SJSA1 (cell line): ENCODE measurements around the gene PDE9A. TPM values are rescaled to one million over a fixed set of nuclear protein-coding genes. Genes with fewer than 3 reads are reported as not detected.

Source experiments
- DNase-seq, 2 experiments: peaks; one replicate each; pipeline ENCODE4 v3.0.0-alpha.2; 2015 to 2020; ENCODE audit warnings: low spot score in 2 of 2, low read depth in 1 of 2
- H3K27ac ChIP-seq: fragments of 250-450 bp; sonication (Bioruptor Pico); 2 replicates; pipeline ENCODE4 v1.5.1; 2020; ENCODE audit warnings: mild to moderate bottlenecking, moderate library complexity
- H3K27me3 ChIP-seq: fragments of 250-450 bp; sonication (Bioruptor Pico); replicated peaks from 2 replicates; pipeline ENCODE4 v1.5.1; 2020; ENCODE audit warnings: mild to moderate bottlenecking, moderate library complexity
- H3K36me3 ChIP-seq: fragments of 250-450 bp; sonication (Bioruptor Pico); 2 replicates; pipeline ENCODE4 v1.5.1; 2020; ENCODE audit warnings: mild to moderate bottlenecking
- H3K4me1 ChIP-seq: fragments of 250-450 bp; sonication (Bioruptor Pico); replicated peaks from 2 replicates; pipeline ENCODE4 v1.6.1; 2021; ENCODE audit warnings: mild to moderate bottlenecking
- H3K4me3 ChIP-seq: fragments of 250-450 bp; sonication (Bioruptor Pico); 2 replicates; pipeline ENCODE4 v1.5.1; 2020; ENCODE audit warnings: mild to moderate bottlenecking
- H3K9me3 ChIP-seq: fragments of 250-450 bp; sonication (Bioruptor Pico); replicated peaks from 2 replicates; pipeline ENCODE4 v1.5.1; 2020; ENCODE audit warnings: mild to moderate bottlenecking
- total RNA-seq: library from RNA; depleted of rRNA; stranded (reverse); fragments of >200 nt; shearing (Covaris generic); gene quantifications from 2 replicates; pipeline ENCODE4 v1.2.3, GENCODE V29; 2014

Gene PDE9A
- total RNA-seq, 1 experiment from 2014 or later, result 10.3 TPM

DNA sequence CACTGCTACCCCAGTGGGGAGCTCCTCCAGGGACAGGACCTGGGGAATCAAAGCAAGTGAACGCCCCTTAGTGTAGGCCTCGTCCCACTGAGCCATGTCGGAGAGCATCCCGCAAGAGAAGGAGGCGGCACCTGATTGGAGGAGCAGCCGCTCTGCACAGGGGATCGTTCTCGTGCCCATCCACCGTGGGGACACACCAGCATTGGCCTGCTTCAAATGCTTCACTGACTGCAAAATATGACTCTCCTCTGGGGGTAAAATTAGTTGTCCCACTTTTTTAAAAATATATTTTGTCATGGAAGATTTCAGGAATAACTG, 111.0 kb downstream of the PDE9A start:
- no peaks in the 10 kb centered on the region; the same call in 1 of the 2 replicates for H3K27me3 ChIP-seq
- H3K27ac ChIP-seq, result no peak overlapping the region
- H3K4me1 ChIP-seq, result no peaks in the 10 kb centered on the region
- no peaks in the 10 kb centered on the region; the same call in 1 of the 2 replicates for H3K36me3 ChIP-seq
- no peaks in the 10 kb centered on the region for H3K9me3 ChIP-seq
- no peak overlapping the region for H3K4me3 ChIP-seq
- DNase-seq, result no peak

DNA sequence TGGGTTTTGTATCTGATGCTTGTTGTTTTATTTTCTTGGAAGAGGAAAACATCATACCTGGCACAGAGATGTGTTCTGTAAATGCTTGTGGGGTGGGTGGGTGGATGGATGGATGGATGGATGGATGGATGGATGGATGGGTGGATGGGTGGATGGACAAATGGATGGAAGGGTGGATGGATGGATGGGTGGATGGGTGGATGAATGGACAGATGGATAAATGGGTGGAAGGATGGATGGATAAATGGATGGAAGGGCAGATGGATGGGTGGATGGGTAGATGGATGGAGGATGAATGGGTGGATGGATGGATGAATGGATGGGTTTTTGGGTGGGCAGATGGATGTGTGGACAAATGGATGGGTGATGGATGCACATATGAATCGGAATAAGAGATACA, 111.5 kb downstream of the PDE9A start:
- Histone ChIP-seq H3K36me3 (no peaks in the 10 kb centered on the region; the same call in 1 of the 2 replicates), H3K4me3 (no peak overlapping the region), H3K9me3 (no peaks in the 10 kb centered on the region), H3K4me1 (no peaks in the 10 kb centered on the region), H3K27ac (no peak overlapping the region), H3K27me3 (no peaks in the 10 kb centered on the region; the same call in 1 of the 2 replicates)
- DNase-seq, result no peak

DNA sequence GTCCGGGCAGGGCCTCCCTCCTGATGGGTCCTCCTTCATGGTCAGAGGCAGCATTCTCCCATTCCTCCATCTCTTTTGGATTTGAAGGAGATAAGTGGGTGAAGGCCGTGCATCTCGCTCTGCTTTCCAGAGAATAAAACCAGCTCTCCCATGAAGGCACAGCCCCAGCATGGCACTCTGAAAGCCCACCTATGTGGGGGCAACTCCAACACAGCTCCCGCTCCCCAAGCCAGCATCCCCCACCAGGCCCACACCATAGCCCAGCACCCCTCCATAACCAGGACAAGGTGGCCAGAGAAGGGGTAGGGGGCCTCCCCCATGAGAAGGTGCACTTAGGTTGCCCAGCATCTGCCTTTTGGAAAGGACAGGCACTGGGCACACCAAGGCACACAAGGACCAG, 112.2 kb downstream of the PDE9A start:
- Histone ChIP-seq H3K27me3 (no peaks in the 10 kb centered on the region; the same call in 1 of the 2 replicates), H3K27ac (no peak overlapping the region), H3K9me3 (no peaks in the 10 kb centered on the region), H3K36me3 (no peaks in the 10 kb centered on the region; the same call in 1 of the 2 replicates), H3K4me3 (no peak overlapping the region), H3K4me1 (no peaks in the 10 kb centered on the region)
- DNase-seq, result no peak

DNA sequence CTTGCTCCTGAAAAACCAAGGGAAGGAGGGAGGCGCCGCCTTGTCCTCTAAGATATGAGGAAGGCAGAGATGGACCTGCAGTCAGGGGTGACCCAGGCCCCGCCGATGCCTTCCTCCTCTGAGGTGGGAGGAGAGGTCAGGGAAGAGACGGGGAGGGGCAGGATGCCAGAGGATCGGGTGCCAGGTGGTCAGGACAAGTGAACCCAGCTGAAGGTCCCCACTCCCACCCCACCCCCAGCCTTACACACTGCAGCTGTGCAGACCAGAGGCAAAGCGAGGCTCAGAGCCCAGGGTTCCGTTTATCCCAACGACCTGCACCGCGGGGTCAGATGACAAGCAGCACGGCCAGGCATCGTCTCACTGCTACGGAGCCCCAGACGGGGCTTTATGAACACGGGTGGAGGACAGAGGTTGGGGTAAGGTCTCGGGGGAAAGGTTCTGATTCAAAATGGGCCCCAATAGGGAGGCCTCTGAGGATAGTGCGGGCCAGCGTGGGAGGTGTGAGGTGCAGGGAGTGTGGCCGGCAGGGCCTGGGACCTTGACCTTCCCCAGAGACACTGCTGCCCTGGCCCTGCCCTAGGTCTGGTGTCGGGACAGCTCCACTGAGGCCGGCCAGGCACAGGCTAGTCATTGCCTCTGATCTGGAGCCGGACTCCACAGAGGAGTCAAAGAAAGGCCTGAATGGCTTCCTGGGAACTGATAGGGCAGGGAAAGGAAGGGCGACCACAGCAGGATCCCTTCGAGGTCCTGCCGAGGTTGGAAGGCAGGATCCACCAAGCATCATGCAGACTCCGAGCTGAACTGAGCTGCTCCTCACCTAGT, 113.5 kb downstream of the PDE9A start:
- Histone ChIP-seq H3K27me3 (no peaks in the 10 kb centered on the region; the same call in 1 of the 2 replicates), H3K4me3 (no peak overlapping the region), H3K4me1 (no peaks in the 10 kb centered on the region), H3K36me3 (no peaks in the 10 kb centered on the region; the same call in 1 of the 2 replicates), H3K27ac (no peak overlapping the region), H3K9me3 (no peaks in the 10 kb centered on the region)
- no peak for DNase-seq

DNA sequence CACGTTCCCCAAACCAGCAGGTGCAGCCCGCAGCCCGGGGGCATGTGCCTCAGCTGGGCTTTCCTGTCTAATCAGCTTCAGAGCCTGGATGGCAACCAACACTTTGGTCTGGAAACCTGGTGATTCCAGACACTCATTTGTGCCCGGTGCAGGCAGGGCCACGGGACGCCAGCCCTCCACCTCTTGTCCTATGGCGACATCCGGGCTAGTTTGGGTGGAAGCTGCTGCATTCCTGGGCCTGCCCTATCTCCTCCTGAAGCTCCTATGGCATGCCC, 114.1 kb downstream of the PDE9A start:
- Histone ChIP-seq H3K4me1 (no peaks in the 10 kb centered on the region), H3K27ac (no peak overlapping the region), H3K27me3 (no peaks in the 10 kb centered on the region; the same call in 1 of the 2 replicates), H3K9me3 (no peaks in the 10 kb centered on the region), H3K4me3 (no peak overlapping the region), H3K36me3 (no peaks in the 10 kb centered on the region; the same call in 1 of the 2 replicates)
- DNase-seq, result no peak

DNA sequence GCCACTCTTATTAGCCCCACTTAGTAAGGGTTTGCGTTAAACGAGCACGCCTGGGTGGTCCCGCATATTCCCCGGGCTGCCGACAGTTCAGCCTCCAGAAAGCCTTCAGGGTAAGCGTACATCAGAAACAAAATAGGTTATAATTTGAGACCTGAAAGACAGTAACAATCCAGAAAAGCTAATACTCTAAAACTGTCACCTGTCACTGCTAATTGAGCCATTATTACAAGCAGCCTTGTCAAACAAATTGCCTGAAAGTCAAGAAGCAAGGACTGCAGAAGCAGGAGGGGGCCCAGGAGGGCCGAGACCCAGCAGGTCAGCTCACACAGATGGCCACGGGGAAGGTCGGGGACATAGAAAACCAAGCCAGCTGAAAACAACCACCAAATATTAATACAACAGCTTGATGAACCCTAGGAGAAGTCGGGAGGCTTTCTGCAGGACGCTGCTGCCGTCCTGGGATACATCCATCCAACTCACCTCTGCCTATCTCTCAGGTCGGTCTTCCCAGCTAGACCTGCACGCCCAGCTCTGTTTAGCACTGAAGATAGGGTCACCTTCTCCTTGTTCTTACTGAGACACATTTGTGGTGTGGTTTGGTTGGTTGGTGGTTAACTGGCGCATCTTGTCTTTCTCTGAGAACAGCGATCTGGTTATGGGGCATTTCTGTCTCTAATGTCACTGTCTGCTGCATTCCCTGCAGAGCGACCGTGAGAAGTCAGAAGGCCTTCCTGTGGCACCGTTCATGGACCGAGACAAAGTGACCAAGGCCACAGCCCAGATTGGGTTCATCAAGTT, 115.1 kb downstream of the PDE9A start:
- no peaks in the 10 kb centered on the region for H3K9me3 ChIP-seq
- no peaks in the 10 kb centered on the region for H3K4me1 ChIP-seq
- no peak overlapping the region for H3K4me3 ChIP-seq
- H3K27me3 ChIP-seq, result no peaks in the 10 kb centered on the region
- H3K27ac ChIP-seq, result no peak overlapping the region
- H3K36me3 ChIP-seq, result no peaks in the 10 kb centered on the region; the same call in 1 of the 2 replicates
- DNase-seq, result no peak

DNA sequence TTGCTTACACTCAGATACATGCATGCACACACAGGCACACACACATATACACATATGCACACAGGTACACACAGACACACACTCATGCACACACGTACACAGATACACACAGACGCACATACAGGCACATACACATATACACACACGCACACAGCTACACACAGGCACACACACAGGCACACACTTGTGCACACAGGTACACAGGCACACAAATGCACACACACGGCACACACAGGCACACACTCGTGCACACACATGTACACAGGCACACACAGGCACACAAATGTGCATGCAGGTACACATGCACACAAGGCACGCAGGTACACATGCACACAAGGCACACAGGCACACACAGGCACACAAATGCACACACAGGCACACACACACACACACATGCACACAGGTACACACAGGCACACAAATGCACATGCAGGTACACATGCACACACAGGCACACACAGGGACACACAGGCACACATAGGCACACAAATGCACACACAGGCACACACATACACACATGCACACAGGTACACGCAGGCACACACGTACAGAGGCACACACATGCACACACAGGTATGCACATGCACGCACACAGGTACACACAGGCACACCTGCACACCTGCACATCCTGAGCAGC, 115.9 kb downstream of the PDE9A start:
- no peak overlapping the region for H3K27ac ChIP-seq
- H3K36me3 ChIP-seq, result no peaks in the 10 kb centered on the region; the same call in 1 of the 2 replicates
- DNase-seq, result no peak

DNA sequence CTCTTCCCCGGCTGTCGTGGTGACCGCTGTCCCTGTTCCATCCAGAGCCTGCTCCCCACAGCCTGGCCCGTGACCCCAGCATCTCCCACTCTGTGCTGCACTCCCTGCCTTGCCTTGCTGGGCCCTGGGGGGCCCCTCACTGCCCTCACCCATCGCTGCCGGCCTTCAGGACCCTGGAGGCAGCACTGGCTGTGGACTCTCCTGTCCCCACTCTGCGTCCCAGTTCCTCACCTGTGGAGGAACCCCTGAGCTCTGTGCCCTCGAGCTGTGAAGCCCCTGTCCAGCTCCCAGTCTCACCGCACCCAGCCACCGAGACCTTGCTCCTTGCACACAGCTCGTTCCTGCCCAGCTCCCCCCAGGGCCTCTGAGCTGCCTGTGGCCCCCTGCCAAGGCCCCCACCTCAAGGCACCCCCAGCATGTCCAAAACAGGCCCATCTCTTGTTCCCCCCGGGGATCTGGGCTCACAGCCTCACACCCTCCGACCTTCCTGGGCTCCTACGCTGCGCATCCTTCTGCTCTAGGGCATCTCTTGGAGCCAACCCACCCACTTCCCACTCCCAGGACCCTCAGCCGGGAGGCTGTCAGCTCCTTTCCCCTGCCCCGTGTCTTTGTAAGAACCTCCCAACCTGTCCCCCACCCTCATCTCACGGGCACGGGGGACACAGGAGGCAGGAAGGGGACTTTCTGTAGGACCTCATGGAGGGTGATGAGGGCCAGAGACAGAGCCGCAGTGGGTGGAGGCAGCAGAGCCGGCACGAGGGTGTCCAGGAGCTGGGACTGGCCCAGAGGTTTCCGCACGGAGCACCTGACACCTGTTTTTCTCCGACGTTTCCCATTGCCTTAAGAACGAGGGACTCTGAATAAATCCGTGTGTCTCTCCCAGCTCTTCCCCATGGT, 116.6 kb downstream of the PDE9A start:
- H3K4me1 ChIP-seq, result no peaks in the 10 kb centered on the region
- no peaks in the 10 kb centered on the region for H3K9me3 ChIP-seq
- no peak overlapping the region for H3K27ac ChIP-seq
- DNase-seq, result no peak
- H3K27me3 ChIP-seq, result no peaks in the 10 kb centered on the region
- H3K36me3 ChIP-seq, result no peaks in the 10 kb centered on the region; the same call in 1 of the 2 replicates
- no peak overlapping the region for H3K4me3 ChIP-seq

More for the DNA sequence above, 115.9 kb downstream of the PDE9A start:
- Histone ChIP-seq H3K27me3 (no peaks in the 10 kb centered on the region), H3K9me3 (no peaks in the 10 kb centered on the region), H3K4me3 (no peak overlapping the region), H3K4me1 (no peaks in the 10 kb centered on the region)

DNA sequence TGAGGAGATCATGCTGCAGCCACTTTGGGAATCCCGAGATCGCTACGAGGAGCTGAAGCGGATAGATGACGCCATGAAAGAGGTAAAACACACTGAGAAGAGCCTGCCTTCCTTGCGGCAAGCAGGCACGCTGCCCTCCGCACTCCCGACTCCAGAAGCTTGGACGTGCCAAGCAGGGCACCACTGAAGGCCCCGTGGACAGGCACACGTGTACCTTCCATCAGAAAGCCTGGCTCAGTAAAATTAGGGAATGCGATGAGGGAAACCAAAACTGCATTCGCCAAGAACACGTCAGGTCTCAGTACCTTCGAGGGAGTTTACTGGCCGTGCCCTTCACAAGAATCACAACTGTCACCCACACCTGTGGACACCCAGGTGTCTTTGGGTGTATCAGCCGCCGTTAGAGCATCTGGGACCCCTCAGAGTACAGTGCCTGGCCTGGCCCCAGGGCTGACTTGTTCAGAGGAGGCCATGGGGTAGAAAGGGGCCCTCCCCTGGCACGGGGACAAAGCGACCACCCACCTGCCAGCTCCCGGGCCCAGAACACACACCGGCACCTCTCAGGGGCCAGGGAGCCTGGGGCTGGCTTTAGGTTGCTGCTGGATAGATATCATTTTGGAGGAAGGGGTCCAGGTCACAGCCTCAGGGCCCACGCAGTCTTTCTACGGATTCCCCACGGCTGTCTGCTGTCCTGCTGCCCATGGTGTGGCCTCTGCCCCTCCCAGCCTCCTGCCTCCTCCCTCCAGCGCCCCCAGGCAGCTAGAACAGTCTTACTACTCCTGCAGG, 117.5 kb downstream of the PDE9A start:
- H3K36me3 ChIP-seq, result no peaks in the 10 kb centered on the region
- H3K27ac ChIP-seq, result no peak overlapping the region
- no peaks in the 10 kb centered on the region for H3K9me3 ChIP-seq
- DNase-seq, result no peak
- H3K4me3 ChIP-seq, result no peak overlapping the region
- H3K4me1 ChIP-seq, result no peaks in the 10 kb centered on the region
- H3K27me3 ChIP-seq, result no peaks in the 10 kb centered on the region

DNA sequence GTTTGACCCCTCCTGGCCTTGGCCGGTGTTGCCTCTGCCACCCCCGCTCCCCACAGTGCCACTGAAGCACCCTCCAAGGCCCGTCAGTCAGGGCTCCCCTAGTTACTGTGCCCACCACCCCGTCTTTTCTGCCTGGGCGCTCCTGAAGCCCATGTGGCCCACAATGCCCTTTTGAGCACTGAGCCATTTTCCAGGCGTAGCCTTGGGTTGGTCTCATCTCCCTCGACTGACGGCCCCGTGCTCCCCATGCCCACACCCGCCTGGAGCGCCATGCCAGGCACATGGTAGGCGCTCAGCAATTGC, 118.0 kb downstream of the PDE9A start:
- no peaks in the 10 kb centered on the region for H3K36me3 ChIP-seq
- H3K4me3 ChIP-seq, result no peak overlapping the region
- no peaks in the 10 kb centered on the region for H3K27me3 ChIP-seq
- no peaks in the 10 kb centered on the region for H3K9me3 ChIP-seq
- no peak for DNase-seq
- no peaks in the 10 kb centered on the region for H3K4me1 ChIP-seq
- H3K27ac ChIP-seq, result no peak overlapping the region

DNA sequence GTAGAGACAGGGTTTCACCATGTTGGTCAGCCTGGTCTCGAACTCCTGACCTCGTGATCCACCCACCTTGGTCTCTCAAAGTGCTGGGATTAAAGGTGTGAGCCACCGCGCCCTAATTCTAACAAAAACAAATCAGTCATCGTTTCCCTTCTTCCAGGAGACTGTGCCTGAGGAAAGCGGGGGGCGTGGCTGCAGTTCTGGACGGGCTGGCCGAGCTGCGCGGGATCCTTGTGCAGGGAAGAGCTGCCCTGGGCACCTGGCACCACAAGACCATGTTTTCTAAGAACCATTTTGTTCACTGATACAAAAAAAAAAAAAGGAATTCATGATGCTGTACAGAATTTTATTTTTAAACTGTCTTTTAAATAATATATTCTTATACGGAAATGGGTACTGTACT, 121.7 kb downstream of the PDE9A start:
- Histone ChIP-seq H3K4me3 (no peak overlapping the region), H3K4me1 (no peaks in the 10 kb centered on the region), H3K9me3 (no peaks in the 10 kb centered on the region), H3K36me3 (no peaks in the 10 kb centered on the region), H3K27ac (no peak overlapping the region), H3K27me3 (peaks cover 18% of the 10 kb centered on the region)
- DNase-seq, result no peak

DNA sequence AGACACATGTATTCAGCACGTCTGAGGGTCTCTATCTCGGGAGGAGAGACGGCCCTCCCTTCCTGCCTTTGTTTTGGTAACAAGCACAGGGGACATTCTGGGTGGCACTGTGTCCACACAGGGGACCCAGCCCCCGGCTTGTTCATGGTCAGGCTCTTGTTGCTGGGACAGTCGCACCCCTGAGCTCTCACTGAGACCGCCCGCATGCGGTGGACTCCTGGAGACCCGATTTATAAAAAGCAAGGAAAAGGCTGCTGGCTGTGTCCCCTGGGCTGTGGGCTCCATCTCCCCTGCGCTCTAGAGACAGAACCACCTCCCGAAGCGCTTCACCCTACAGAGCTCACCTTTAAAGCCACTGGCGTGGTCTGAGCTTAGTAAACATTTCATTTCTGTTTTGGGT, 122.5 kb downstream of the PDE9A start:
- H3K4me3 ChIP-seq, result no peak overlapping the region
- peaks cover 24% of the 10 kb centered on the region for H3K27me3 ChIP-seq
- no peak overlapping the region for H3K27ac ChIP-seq
- no peak for DNase-seq
- no peaks in the 10 kb centered on the region for H3K36me3 ChIP-seq
- H3K9me3 ChIP-seq, result no peaks in the 10 kb centered on the region; the same call in 1 of the 2 replicates
- H3K4me1 ChIP-seq, result no peaks in the 10 kb centered on the region
